ENCODE measurements around the gene NCOA5. TPM values are rescaled to one million over a fixed set of nuclear protein-coding genes. Genes with fewer than 3 reads are reported as not detected.

NCOA5 gene
- total and polyA plus RNA-seq, 8 donors: 8.4 to 19.6 (median 12.0) TPM

DNA sequence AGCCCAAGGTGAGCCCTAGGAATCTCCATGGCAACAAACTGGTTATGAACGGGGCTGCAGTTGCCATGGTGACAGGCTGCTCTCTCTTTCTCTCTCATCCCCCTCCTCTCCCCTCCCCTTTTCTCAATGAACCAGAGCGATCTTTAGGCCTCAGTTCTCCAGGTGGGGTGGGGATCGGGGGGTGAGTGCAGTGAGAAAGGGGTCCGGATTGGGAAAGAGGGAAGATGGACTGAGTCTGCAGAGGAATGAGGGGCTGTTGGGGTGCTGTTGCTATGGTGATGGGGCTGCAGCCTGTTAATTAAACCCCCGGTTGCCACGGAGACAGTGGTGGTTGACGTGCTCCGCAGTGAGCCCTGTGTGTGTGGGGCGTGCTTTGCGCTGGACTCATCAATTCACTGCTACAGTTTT lies 64.4 kb downstream of the NCOA5 start:
- no peak for DNase-seq
- Histone ChIP-seq H3K36me3 (no peaks in the 10 kb centered on the region), H3K4me1 (peaks cover 0 to 3% (median 3%) of the 10 kb centered on the region in 3 donors), H3K9me3 (no peaks in the 10 kb centered on the region), H3K4me3 (no peak overlapping the region), H3K27ac (no peak overlapping the region), H3K27me3 (peaks cover 0 to 16% (median 3%) of the 10 kb centered on the region in 4 donors)
- TF ChIP-seq, protein P1, sequence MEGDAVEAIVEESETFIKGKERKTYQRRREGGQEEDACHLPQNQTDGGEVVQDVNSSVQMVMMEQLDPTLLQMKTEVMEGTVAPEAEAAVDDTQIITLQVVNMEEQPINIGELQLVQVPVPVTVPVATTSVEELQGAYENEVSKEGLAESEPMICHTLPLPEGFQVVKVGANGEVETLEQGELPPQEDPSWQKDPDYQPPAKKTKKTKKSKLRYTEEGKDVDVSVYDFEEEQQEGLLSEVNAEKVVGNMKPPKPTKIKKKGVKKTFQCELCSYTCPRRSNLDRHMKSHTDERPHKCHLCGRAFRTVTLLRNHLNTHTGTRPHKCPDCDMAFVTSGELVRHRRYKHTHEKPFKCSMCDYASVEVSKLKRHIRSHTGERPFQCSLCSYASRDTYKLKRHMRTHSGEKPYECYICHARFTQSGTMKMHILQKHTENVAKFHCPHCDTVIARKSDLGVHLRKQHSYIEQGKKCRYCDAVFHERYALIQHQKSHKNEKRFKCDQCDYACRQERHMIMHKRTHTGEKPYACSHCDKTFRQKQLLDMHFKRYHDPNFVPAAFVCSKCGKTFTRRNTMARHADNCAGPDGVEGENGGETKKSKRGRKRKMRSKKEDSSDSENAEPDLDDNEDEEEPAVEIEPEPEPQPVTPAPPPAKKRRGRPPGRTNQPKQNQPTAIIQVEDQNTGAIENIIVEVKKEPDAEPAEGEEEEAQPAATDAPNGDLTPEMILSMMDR (IDR thresholded peaks at IDR 0.05): no peak
- FAIRE-seq: no peak
- ATAC-seq: no peak
- intact Hi-C loops (cut with DNase I): loop anchor here in 1 of 3 donors (10.0 kb wide), 1 partner anchor 59 kb away; the partner anchor contains the start of gene NCOA5
- 53 to 57% methylated on average over 10 of the region's 10 CpGs for WGBS, 2 donors

DNA sequence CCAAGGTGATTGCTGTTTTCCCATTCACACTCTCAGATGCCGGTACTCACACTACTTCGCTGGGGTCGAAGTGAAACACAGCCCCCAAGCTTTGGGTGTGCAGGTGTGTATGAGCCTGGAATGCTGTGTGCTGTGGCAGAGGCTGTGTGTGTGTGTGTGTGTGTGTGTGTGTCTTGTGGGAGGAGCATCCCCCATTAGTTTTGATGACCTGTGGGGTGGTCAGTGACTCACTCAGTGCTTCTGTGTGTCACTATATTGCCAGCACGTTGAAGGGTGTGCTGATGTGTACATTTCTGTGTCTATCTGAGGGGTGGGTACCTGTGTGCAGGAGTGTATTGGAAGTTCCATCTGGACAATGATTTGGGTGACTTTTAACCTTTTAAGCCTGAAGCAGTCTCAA lies 65.8 kb downstream of the NCOA5 start:
- H3K4me3 ChIP-seq: no peak overlapping the region
- TF ChIP-seq, protein P1 (IDR thresholded peaks at IDR 0.05): no peak
- H3K27ac ChIP-seq: no peak overlapping the region
- no peaks in the 10 kb centered on the region for H3K36me3 ChIP-seq
- WGBS, 2 donors: 39 to 41% methylated on average over 4 of the region's 4 CpGs
- ATAC-seq: no peak
- no peaks in the 10 kb centered on the region for H3K9me3 ChIP-seq
- peaks cover 0 to 11% (median under 1%) of the 10 kb centered on the region in 4 donors for H3K27me3 ChIP-seq
- intact Hi-C loops (cut with DNase I): loop anchor here in 1 of 3 donors (10.0 kb wide), 1 partner anchor 61 kb away; the partner anchor contains the start of gene NCOA5
- H3K4me1 ChIP-seq: peaks cover 0 to 3% (median 3%) of the 10 kb centered on the region in 3 donors
- DNase-seq: no peak
- no peak for FAIRE-seq

DNA sequence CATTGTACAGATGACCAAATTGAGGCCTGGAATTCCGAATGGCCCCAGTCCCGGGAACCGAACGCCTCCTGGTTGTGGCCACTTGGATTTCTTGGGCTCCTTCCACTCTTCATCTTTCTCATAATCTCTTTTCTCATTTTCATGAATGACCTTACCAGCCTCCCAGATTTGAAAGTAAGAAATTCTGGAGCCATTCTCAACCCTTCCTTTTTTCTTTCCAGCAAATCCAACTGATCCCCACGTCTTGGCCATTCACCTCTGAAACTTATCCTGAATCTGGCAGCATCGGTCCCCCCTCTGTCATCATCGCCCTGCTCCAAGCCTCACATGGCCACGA lies 66.6 kb downstream of the NCOA5 start:
- DNase-seq (no peak), FAIRE-seq (no peak), ATAC-seq (no peak)
- Histone ChIP-seq H3K36me3 (no peaks in the 10 kb centered on the region), H3K27me3 (peaks cover 0 to 8% (median 0%) of the 10 kb centered on the region in 4 donors), H3K27ac (no peak overlapping the region), H3K4me1 (peaks cover 0 to 3% (median 3%) of the 10 kb centered on the region in 3 donors), H3K9me3 (no peaks in the 10 kb centered on the region), H3K4me3 (no peak overlapping the region)
- intact Hi-C loops (cut with DNase I): loop anchor here in 1 of 3 donors (10.0 kb wide), 1 partner anchor 62 kb away; the partner anchor contains the start of gene NCOA5
- TF ChIP-seq, protein P1 (IDR thresholded peaks at IDR 0.05): no peak
- 30 to 32% methylated on average over 8 of the region's 8 CpGs for WGBS, 2 donors

DNA sequence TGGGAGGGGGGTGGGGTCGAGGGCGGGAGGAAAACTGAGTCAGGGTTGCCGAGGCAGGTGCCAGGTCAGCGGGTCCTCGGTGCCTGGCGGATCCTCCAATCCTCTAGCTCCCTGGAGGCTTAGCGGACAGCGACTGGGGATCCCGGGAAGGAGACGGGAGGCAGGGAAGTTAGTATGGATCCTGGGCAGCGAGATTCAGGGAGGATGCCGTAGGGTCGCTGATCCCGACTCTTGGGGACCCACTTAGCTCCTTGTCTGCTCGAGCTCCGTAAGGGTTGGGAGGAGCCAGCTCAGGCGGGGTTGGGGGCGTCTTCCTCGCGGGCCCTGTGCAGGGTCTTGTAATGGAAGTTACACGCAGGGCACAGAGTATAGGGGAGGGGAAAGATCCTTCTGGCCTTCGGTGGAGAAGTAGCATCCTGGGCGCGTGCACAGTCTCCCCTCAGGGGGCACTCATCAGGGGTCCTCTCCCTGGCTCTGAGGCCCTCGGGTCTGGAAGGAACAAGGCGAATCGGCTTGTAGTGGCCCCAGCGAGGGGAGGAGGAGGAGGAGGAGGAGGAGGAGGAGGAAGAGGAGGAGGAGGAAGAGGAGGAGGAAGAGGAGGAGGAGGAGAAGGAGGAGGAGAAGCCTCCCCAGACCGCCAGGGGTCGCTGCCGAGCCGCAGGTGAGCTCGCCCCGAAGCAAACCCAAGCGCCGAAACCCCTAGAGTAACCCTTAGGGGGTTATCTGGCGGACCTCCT lies 67.2 kb downstream of the NCOA5 start:
- Histone ChIP-seq H3K36me3 (no peaks in the 10 kb centered on the region), H3K27ac (no peak overlapping the region), H3K27me3 (peaks cover 0 to 8% (median 0%) of the 10 kb centered on the region in 4 donors), H3K4me1 (peaks cover 0 to 3% (median 3%) of the 10 kb centered on the region in 3 donors), H3K9me3 (no peaks in the 10 kb centered on the region), H3K4me3 (peak overlapping the region in 1 of 4 donors; percentile 49)
- WGBS, 2 donors: 1 to 2% methylated on average over 31 to 36 of the region's 37 CpGs
- FAIRE-seq (no peak), ATAC-seq (peak; percentile 51 to 81 (median 76)), DNase-seq (peak; percentile 31 to 91 (median 63))
- TF ChIP-seq, protein P1 (IDR thresholded peaks at IDR 0.05): peak in 3 of 4 donors; percentile 44 to 61 (median 55)
- intact Hi-C loops (cut with DNase I): loop anchor here in 1 of 3 donors (10.0 kb wide), 1 partner anchor 62 kb away; the partner anchor contains the start of gene NCOA5

All from pancreas (tissue), 10 donors.